ENCODE data around the gene DCC.

The DCC gene

GRCh38 chr18:53191634-53192033 lies 851.6 kb downstream of the DCC start:
- no peaks in the 10 kb centered on the region for H3K9me3 Mint-ChIP-seq
- no peak overlapping the region for H3K27ac Mint-ChIP-seq
- TF ChIP-seq CTCF (IDR thresholded peaks at IDR 0.05), result no peak
- no peak overlapping the region for H3K4me3 Mint-ChIP-seq
- no peaks in the 10 kb centered on the region for H3K36me3 Mint-ChIP-seq (ENCODE audit: low read depth)
- no peak for DNase-seq
- no peaks in the 10 kb centered on the region for H3K4me1 Mint-ChIP-seq
- H3K27me3 Mint-ChIP-seq (ENCODE audit: low read depth, poor library complexity), result peaks cover 4% of the 10 kb centered on the region

- no peak for DNase-seq
- no peak for TF ChIP-seq CTCF (IDR thresholded peaks at IDR 0.05)
- no peaks in the 10 kb centered on the region for H3K4me1 Mint-ChIP-seq
- no peak overlapping the region for H3K27ac Mint-ChIP-seq
- no peak overlapping the region for H3K4me3 Mint-ChIP-seq
- H3K36me3 Mint-ChIP-seq (ENCODE audit: low read depth), result no peaks in the 10 kb centered on the region
- H3K9me3 Mint-ChIP-seq, result no peaks in the 10 kb centered on the region
- peaks cover 7% of the 10 kb centered on the region for H3K27me3 Mint-ChIP-seq (ENCODE audit: low read depth, poor library complexity)
Measured at GRCh38 chr18:53193870-53194269, 853.9 kb downstream of the DCC start.

- Mint-ChIP-seq H3K27ac (no peak overlapping the region), H3K4me1 (no peaks in the 10 kb centered on the region), H3K4me3 (no peak overlapping the region), H3K9me3 (no peaks in the 10 kb centered on the region), H3K36me3 (ENCODE audit: low read depth) (no peaks in the 10 kb centered on the region), H3K27me3 (ENCODE audit: low read depth, poor library complexity) (peaks cover 4% of the 10 kb centered on the region)
- no peak for DNase-seq
- TF ChIP-seq CTCF (IDR thresholded peaks at IDR 0.05), result no peak
Measured at GRCh38 chr18:53219853-53220252, 879.9 kb downstream of the DCC start.

- no peak overlapping the region for H3K4me3 Mint-ChIP-seq
- H3K27me3 Mint-ChIP-seq (ENCODE audit: low read depth, poor library complexity), result no peaks in the 10 kb centered on the region
- no peak overlapping the region for H3K27ac Mint-ChIP-seq
- no peaks in the 10 kb centered on the region for H3K4me1 Mint-ChIP-seq
- no peaks in the 10 kb centered on the region for H3K9me3 Mint-ChIP-seq
- DNase-seq, result no peak
- no peaks in the 10 kb centered on the region for H3K36me3 Mint-ChIP-seq (ENCODE audit: low read depth)
- TF ChIP-seq CTCF (IDR thresholded peaks at IDR 0.05), result no peak
Measured at GRCh38 chr18:53224128-53224778, 884.3 kb downstream of the DCC start.

GRCh38 chr18:53225567-53226325 lies 885.7 kb downstream of the DCC start:
- no peaks in the 10 kb centered on the region for H3K36me3 Mint-ChIP-seq (ENCODE audit: low read depth)
- no peak for DNase-seq
- no peak for TF ChIP-seq CTCF (IDR thresholded peaks at IDR 0.05)
- no peaks in the 10 kb centered on the region for H3K9me3 Mint-ChIP-seq
- no peak overlapping the region for H3K4me3 Mint-ChIP-seq
- no peak overlapping the region for H3K27ac Mint-ChIP-seq
- H3K27me3 Mint-ChIP-seq (ENCODE audit: low read depth, poor library complexity), result no peaks in the 10 kb centered on the region
- no peaks in the 10 kb centered on the region for H3K4me1 Mint-ChIP-seq

GRCh38 chr18:53234610-53235009 lies 894.6 kb downstream of the DCC start:
- no peak overlapping the region for H3K4me3 Mint-ChIP-seq
- no peaks in the 10 kb centered on the region for H3K9me3 Mint-ChIP-seq
- H3K36me3 Mint-ChIP-seq (ENCODE audit: low read depth), result no peaks in the 10 kb centered on the region
- no peak for TF ChIP-seq CTCF (IDR thresholded peaks at IDR 0.05)
- H3K27ac Mint-ChIP-seq, result no peak overlapping the region
- no peaks in the 10 kb centered on the region for H3K4me1 Mint-ChIP-seq
- peaks cover 3% of the 10 kb centered on the region for H3K27me3 Mint-ChIP-seq (ENCODE audit: low read depth, poor library complexity)
- DNase-seq, result no peak

All from nephron progenitor cell (in vitro differentiated cells).